ENCODE results near the gene SRD5A3.

The SRD5A3 gene

GRCh38 chr4:55345980-55346850, at the start of gene SRD5A3:
Gene SRD5A3, plus strand, starts transcription at chr4:55346242. Its CDS starts 95 bp downstream, at chr4:55346337.
- TF ChIP-seq GATA2 (IDR thresholded peaks at IDR 0.05; ENCODE audit: low read depth, low read length) (peak; percentile 55; the same call in 1 of the 2 replicates), GATA3 (IDR thresholded peaks at IDR 0.05; ENCODE audit: low read depth, low read length) (no peak)

- TF ChIP-seq GATA2 (IDR thresholded peaks at IDR 0.05; ENCODE audit: low read depth, low read length) (no peak), GATA3 (IDR thresholded peaks at IDR 0.05; ENCODE audit: low read depth, low read length) (no peak)
Observed at GRCh38 chr4:55297346-55297745, 48.7 kb upstream of the SRD5A3 start.

GRCh38 chr4:55303760-55304165, 42.3 kb upstream of the SRD5A3 start:
- TF ChIP-seq GATA3 (IDR thresholded peaks at IDR 0.05; ENCODE audit: low read depth, low read length) (no peak), GATA2 (IDR thresholded peaks at IDR 0.05; ENCODE audit: low read depth, low read length) (no peak)

- TF ChIP-seq GATA2 (IDR thresholded peaks at IDR 0.05; ENCODE audit: low read depth, low read length) (no peak), GATA3 (IDR thresholded peaks at IDR 0.05; ENCODE audit: low read depth, low read length) (no peak)
Observed at GRCh38 chr4:55304303-55304702, 41.7 kb upstream of the SRD5A3 start.

GRCh38 chr4:55308071-55308470, 38.0 kb upstream of the SRD5A3 start:
- TF ChIP-seq GATA2 (IDR thresholded peaks at IDR 0.05; ENCODE audit: low read depth, low read length) (no peak), GATA3 (IDR thresholded peaks at IDR 0.05; ENCODE audit: low read depth, low read length) (no peak)

- TF ChIP-seq GATA3 (IDR thresholded peaks at IDR 0.05; ENCODE audit: low read depth, low read length) (no peak), GATA2 (IDR thresholded peaks at IDR 0.05; ENCODE audit: low read depth, low read length) (no peak)
Observed at GRCh38 chr4:55311792-55312488, 34.1 kb upstream of the SRD5A3 start.

- TF ChIP-seq GATA3 (IDR thresholded peaks at IDR 0.05; ENCODE audit: low read depth, low read length) (no peak), GATA2 (IDR thresholded peaks at IDR 0.05; ENCODE audit: low read depth, low read length) (no peak)
Observed at GRCh38 chr4:55312489-55313101, 33.4 kb upstream of the SRD5A3 start.

GRCh38 chr4:55314141-55314820, 31.8 kb upstream of the SRD5A3 start:
- TF ChIP-seq GATA2 (IDR thresholded peaks at IDR 0.05; ENCODE audit: low read depth, low read length) = no peak
- no peak for TF ChIP-seq GATA3 (IDR thresholded peaks at IDR 0.05; ENCODE audit: low read depth, low read length)

GRCh38 chr4:55318175-55319129, 27.6 kb upstream of the SRD5A3 start:
- TF ChIP-seq GATA2 (IDR thresholded peaks at IDR 0.05; ENCODE audit: low read depth, low read length) (no peak), GATA3 (IDR thresholded peaks at IDR 0.05; ENCODE audit: low read depth, low read length) (no peak)

- TF ChIP-seq GATA2 (IDR thresholded peaks at IDR 0.05; ENCODE audit: low read depth, low read length) = no peak
- TF ChIP-seq GATA3 (IDR thresholded peaks at IDR 0.05; ENCODE audit: low read depth, low read length) = no peak
Observed at GRCh38 chr4:55321707-55322264, 24.3 kb upstream of the SRD5A3 start.

- TF ChIP-seq GATA2 (IDR thresholded peaks at IDR 0.05; ENCODE audit: low read depth, low read length) (no peak), GATA3 (IDR thresholded peaks at IDR 0.05; ENCODE audit: low read depth, low read length) (no peak)
Observed at GRCh38 chr4:55323375-55323774, 22.7 kb upstream of the SRD5A3 start.

GRCh38 chr4:55326629-55327028, 19.4 kb upstream of the SRD5A3 start:
- TF ChIP-seq GATA2 (IDR thresholded peaks at IDR 0.05; ENCODE audit: low read depth, low read length) = no peak
- TF ChIP-seq GATA3 (IDR thresholded peaks at IDR 0.05; ENCODE audit: low read depth, low read length) = no peak
